ENCODE data around the gene TIMM23. TPM values are rescaled to one million over a fixed set of nuclear protein-coding genes. Genes with fewer than 3 reads are reported as not detected.
"Not testable (repeated sequence)": the region's sequence is repeated elsewhere in the genome, so short reads cannot be mapped to it uniquely, and the experiment has no call there.

Gene TIMM23
- total RNA-seq, 2 experiments from 2014 or later: 52.5 to 54.3 TPM

GRCh38 chr10:45971019-45971418, 1.3 kb upstream of the TIMM23 start:
- CTCF ChIA-PET; DNase-seq; H3K27me3 Mint-ChIP-seq (ENCODE audit: low read depth); H3K36me3 Mint-ChIP-seq (ENCODE audit: low read depth); H3K9me3 Mint-ChIP-seq: not testable (repeated sequence)
- H3K4me1 Mint-ChIP-seq (ENCODE audit: low read depth): peaks cover 34% of the 10 kb centered on the region
- intact Hi-C loops (cut with micrococcal nuclease): loop anchor here (10.0 kb wide), 1 partner anchor 966 kb away; the partner anchor contains the start of gene ZNF22
- peak overlapping the region; percentile 24 for H3K27ac Mint-ChIP-seq
- peak overlapping the region; percentile 93 for H3K4me3 Mint-ChIP-seq

GRCh38 chr10:45971742-45972105, 565 bp upstream of the TIMM23 start:
- peaks cover 32% of the 10 kb centered on the region for H3K4me1 Mint-ChIP-seq (ENCODE audit: low read depth)
- DNase-seq: peak; percentile 8
- peak overlapping the region; percentile 93 for H3K4me3 Mint-ChIP-seq
- H3K27ac Mint-ChIP-seq: peak overlapping the region; percentile 82
- CTCF ChIA-PET; H3K36me3 Mint-ChIP-seq (ENCODE audit: low read depth); H3K27me3 Mint-ChIP-seq (ENCODE audit: low read depth); H3K9me3 Mint-ChIP-seq: not testable (repeated sequence)
- intact Hi-C loops (cut with micrococcal nuclease): loop anchor here (1.0 to 10.0 kb wide), 3 partner anchors 52 to 967 kb away; partner anchors contain the start of gene ZNF22

DNA sequence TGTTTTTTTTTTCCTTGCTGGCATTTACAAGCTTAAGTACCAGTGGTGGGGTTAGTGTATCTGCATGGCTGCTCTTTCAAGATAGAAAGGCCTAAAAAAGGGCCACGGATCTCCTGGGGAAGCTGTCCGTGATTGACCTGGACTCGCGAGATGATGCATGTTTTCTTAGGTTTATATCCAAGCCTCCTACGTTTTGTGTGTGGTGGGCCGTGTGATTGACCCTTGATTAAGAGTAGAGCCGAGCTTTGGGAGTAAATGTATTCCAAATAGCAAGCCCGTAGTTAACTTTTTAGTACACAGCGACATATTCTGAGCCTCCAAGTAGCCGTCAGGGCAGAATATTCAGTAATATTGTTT, 502 bp downstream of the TIMM23 start:
- intact Hi-C loops (cut with micrococcal nuclease): loop anchor here (1.0 to 10.0 kb wide), 3 partner anchors 51 to 968 kb away; partner anchors contain the start of gene ZNF22
- peaks cover 29% of the 10 kb centered on the region for H3K4me1 Mint-ChIP-seq (ENCODE audit: low read depth)
- CTCF ChIA-PET: interaction anchor here (0.6 kb wide), 1 partner anchor 12 kb away, joined by 3 read pairs; no protein-coding TSS in a partner anchor
- H3K9me3 Mint-ChIP-seq; DNase-seq; H3K27me3 Mint-ChIP-seq (ENCODE audit: low read depth); H3K36me3 Mint-ChIP-seq (ENCODE audit: low read depth): not testable (repeated sequence)
- H3K27ac Mint-ChIP-seq: peak overlapping the region; percentile 82
- peak overlapping the region; percentile 93 for H3K4me3 Mint-ChIP-seq

DNA sequence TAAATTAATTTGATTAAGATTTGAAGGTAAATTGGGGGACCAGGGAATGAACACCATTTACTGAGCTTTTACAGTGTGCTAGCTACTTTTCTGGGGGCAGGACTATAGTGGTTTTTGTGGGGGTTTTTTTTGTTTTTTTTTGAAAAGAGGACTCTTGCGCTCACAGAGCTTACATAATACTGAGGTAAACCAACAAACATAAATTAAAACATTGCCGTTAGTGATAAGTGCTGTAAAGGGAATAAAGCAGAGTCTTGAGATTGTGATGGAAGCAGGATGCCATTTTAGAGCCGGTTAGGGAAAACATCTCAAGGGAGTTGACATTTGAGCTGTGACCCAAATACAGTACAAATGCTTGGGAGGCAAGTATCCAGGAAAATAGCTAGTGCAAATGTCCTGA, 1.8 kb downstream of the TIMM23 start:
- H3K36me3 Mint-ChIP-seq (ENCODE audit: low read depth); H3K27ac Mint-ChIP-seq; H3K27me3 Mint-ChIP-seq (ENCODE audit: low read depth); H3K9me3 Mint-ChIP-seq; DNase-seq; CTCF ChIA-PET: not testable (repeated sequence)
- H3K4me3 Mint-ChIP-seq: peak overlapping the region; percentile 54
- intact Hi-C loops (cut with micrococcal nuclease): loop anchor here (10.0 kb wide), 1 partner anchor 969 kb away; the partner anchor contains the start of gene ZNF22
- peaks cover 26% of the 10 kb centered on the region for H3K4me1 Mint-ChIP-seq (ENCODE audit: low read depth)

GRCh38 chr10:45978554-45978953, 6.3 kb downstream of the TIMM23 start:
- H3K36me3 Mint-ChIP-seq (ENCODE audit: low read depth): not testable (repeated sequence)

GRCh38 chr10:45981367-45981766, 9.1 kb downstream of the TIMM23 start:
- H3K36me3 Mint-ChIP-seq (ENCODE audit: low read depth); intact Hi-C loops (cut with micrococcal nuclease); H3K9me3 Mint-ChIP-seq: not testable (repeated sequence)

More at GRCh38 chr10:45978554-45978953, 6.3 kb downstream of the TIMM23 start:
- peaks cover 14% of the 10 kb centered on the region for H3K4me1 Mint-ChIP-seq (ENCODE audit: low read depth)
- H3K27me3 Mint-ChIP-seq (ENCODE audit: low read depth); H3K9me3 Mint-ChIP-seq; H3K4me3 Mint-ChIP-seq; CTCF ChIA-PET; DNase-seq; H3K27ac Mint-ChIP-seq: not testable (repeated sequence)
- intact Hi-C loops (cut with micrococcal nuclease): loop anchor here (10.0 kb wide), 1 partner anchor 974 kb away; the partner anchor contains the start of gene ZNF22

GRCh38 chr10:45983538-45984186, 11.4 kb downstream of the TIMM23 start:
- H3K4me1 Mint-ChIP-seq (ENCODE audit: low read depth): not testable (repeated sequence)

More at GRCh38 chr10:45981367-45981766, 9.1 kb downstream of the TIMM23 start:
- H3K27ac Mint-ChIP-seq; H3K4me1 Mint-ChIP-seq (ENCODE audit: low read depth); H3K4me3 Mint-ChIP-seq; CTCF ChIA-PET; H3K27me3 Mint-ChIP-seq (ENCODE audit: low read depth); DNase-seq: not testable (repeated sequence)

DNA sequence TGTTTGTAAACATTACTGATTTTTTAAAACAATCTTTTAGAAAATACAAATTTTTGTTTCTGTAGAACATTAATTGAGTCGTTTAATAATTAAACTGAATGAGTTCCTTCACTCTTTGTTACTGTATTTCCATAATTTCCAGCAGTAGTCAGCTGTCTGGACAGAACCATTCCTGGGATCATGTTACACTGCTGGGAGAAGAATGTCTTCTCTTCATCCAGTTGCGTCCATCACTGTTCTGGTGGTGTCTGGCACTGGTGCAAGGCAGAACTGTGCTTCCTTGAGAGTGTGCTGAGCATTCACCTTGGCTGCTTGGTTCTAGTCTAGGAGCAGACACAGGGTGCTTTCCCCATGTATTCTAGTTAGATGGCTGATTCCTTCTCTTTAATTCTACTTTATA, 12.2 kb downstream of the TIMM23 start:
- H3K27me3 Mint-ChIP-seq (ENCODE audit: low read depth); H3K27ac Mint-ChIP-seq; DNase-seq; CTCF ChIA-PET; H3K9me3 Mint-ChIP-seq; H3K4me1 Mint-ChIP-seq (ENCODE audit: low read depth); H3K4me3 Mint-ChIP-seq; H3K36me3 Mint-ChIP-seq (ENCODE audit: low read depth); intact Hi-C loops (cut with micrococcal nuclease): not testable (repeated sequence)

More at GRCh38 chr10:45983538-45984186, 11.4 kb downstream of the TIMM23 start:
- CTCF ChIA-PET; H3K36me3 Mint-ChIP-seq (ENCODE audit: low read depth); H3K4me3 Mint-ChIP-seq; H3K27ac Mint-ChIP-seq; H3K9me3 Mint-ChIP-seq; H3K27me3 Mint-ChIP-seq (ENCODE audit: low read depth); intact Hi-C loops (cut with micrococcal nuclease): not testable (repeated sequence)
- DNase-seq: peak; percentile 54

DNA sequence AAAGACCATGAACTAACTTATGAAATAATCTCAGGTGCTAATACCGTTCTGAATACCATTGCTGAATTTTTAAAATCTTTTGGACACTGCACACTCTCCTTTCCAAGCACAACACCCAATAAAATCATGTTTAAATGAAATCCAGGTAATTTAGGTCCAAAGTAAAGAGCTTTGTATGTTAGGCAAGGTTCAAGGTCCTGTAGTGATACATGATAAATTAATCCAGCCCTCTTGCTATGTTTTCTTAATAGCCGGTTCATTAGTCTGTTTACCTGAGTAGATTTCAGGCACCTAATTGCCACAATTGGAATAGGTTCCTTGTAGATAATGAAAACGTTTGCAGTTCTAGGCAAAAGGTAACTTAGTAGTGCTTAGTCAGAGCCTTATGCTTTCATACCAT, 13.3 kb downstream of the TIMM23 start:
- H3K36me3 Mint-ChIP-seq (ENCODE audit: low read depth); H3K27ac Mint-ChIP-seq; DNase-seq; H3K4me3 Mint-ChIP-seq; H3K9me3 Mint-ChIP-seq; CTCF ChIA-PET; H3K4me1 Mint-ChIP-seq (ENCODE audit: low read depth); H3K27me3 Mint-ChIP-seq (ENCODE audit: low read depth); intact Hi-C loops (cut with micrococcal nuclease): not testable (repeated sequence)

DNA sequence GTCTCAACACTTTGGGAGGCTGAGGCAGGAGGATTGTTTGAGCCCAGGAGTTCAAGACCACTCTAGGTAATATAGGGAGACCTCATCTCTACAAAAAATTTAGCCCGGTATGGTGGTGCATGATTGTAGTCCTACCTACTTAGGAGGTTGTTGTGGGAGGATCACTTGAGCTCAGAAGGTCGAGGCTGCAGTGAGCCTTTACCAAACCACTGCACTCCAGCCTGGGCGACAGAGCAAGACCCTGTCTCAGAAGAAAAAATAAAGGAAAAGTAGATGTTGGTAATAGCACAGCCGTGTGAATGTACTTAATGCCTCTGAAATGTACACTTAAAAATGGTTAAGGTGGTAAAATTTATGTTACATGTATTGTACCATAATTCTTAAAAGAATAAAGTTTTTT, 25.3 kb downstream of the TIMM23 start:
- Mint-ChIP-seq H3K27me3 (ENCODE audit: low read depth) (no peaks in the 10 kb centered on the region), H3K27ac (no peak overlapping the region), H3K4me3 (no peak overlapping the region), H3K4me1 (ENCODE audit: low read depth) (no peaks in the 10 kb centered on the region), H3K36me3 (ENCODE audit: low read depth) (peaks cover 38% of the 10 kb centered on the region), H3K9me3 (peaks cover 2% of the 10 kb centered on the region)
- intact Hi-C loops (cut with micrococcal nuclease): no loop called here
- CTCF ChIA-PET: no interaction called here
- no peak for DNase-seq

GRCh38 chr10:45997994-45998763, 25.9 kb downstream of the TIMM23 start:
- Mint-ChIP-seq H3K36me3 (ENCODE audit: low read depth) (peaks cover 37% of the 10 kb centered on the region), H3K4me3 (no peak overlapping the region), H3K9me3 (peaks cover 2% of the 10 kb centered on the region), H3K27ac (no peak overlapping the region), H3K4me1 (ENCODE audit: low read depth) (no peaks in the 10 kb centered on the region), H3K27me3 (ENCODE audit: low read depth) (no peaks in the 10 kb centered on the region)
- DNase-seq: no peak
- CTCF ChIA-PET: interaction anchor here (0.6 kb wide), 1 partner anchor 271 kb away, joined by 5 read pairs; no protein-coding TSS in a partner anchor
- intact Hi-C loops (cut with micrococcal nuclease): no loop called here

GRCh38 chr10:45999955-46000354, 27.7 kb downstream of the TIMM23 start:
- H3K4me1 Mint-ChIP-seq (ENCODE audit: low read depth); H3K27ac Mint-ChIP-seq; H3K4me3 Mint-ChIP-seq; CTCF ChIA-PET; H3K27me3 Mint-ChIP-seq (ENCODE audit: low read depth); H3K9me3 Mint-ChIP-seq; DNase-seq; intact Hi-C loops (cut with micrococcal nuclease): not testable (repeated sequence)
- peaks cover 37% of the 10 kb centered on the region for H3K36me3 Mint-ChIP-seq (ENCODE audit: low read depth)

GRCh38 chr10:46000538-46000937, 28.2 kb downstream of the TIMM23 start:
- Mint-ChIP-seq H3K27ac (no peak overlapping the region), H3K4me1 (ENCODE audit: low read depth) (no peaks in the 10 kb centered on the region), H3K27me3 (ENCODE audit: low read depth) (no peaks in the 10 kb centered on the region), H3K4me3 (no peak overlapping the region), H3K9me3 (peaks cover 2% of the 10 kb centered on the region), H3K36me3 (ENCODE audit: low read depth) (peaks cover 37% of the 10 kb centered on the region)
- intact Hi-C loops (cut with micrococcal nuclease): no loop called here
- CTCF ChIA-PET: no interaction called here
- no peak for DNase-seq

Data from activated naive CD4-positive, alpha-beta T cell treated with anti-CD3 and anti-CD28 coated beads for 36 hours (primary cell).